ENCODE measurements around the gene NEO1. TPM values are rescaled to one million over a fixed set of nuclear protein-coding genes. Genes with fewer than 3 reads are reported as not detected.

NEO1 gene
- total and polyA plus RNA-seq, 4 donors: 1.6 to 9.9 (median 5.8) TPM

DNA sequence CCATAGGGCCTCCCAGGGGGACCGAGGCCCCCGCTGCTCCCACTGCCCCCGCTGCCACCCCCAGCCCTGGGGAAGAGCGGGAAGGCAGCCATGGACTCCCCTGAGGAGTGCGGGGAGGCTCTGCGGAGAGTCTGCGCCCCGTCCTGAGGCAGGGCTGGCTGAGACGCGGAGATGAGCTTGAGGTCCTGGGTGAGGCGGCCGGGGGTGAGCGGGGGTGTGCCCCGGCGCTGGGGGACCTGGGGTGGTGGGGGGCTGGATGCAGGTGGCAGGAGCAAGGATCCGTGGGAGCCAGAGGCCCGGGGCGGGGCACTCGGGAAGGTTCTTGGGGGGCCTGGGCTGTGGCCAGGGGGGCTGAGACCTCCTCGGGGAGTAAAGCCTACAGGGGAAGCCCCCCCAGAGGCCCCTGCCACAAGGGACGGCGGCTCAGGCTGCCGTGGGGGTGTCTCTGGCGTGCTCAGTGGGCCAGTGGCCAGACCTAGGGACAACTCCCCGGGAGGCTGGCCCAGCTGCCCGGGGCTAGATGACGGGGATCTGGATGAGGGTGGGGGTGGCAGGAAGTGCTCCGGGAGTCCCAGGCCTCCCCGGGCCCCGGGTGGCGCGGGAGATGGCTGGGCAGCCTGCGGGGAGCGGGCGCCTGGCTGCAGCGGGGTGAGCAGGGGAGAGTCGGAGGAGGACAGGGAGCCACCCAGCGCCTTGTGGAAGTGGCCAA, 270.6 kb downstream of the NEO1 start:
- no peaks in the 10 kb centered on the region for H3K4me1 ChIP-seq (ENCODE audit: control insufficient read depth in 4 of 4, insufficient read depth in 4 of 4, low read length in 3 of 4)
- 87% methylated on average over 38 of the region's 38 CpGs for WGBS
- H3K9me3 ChIP-seq (ENCODE audit: control insufficient read depth in 4 of 4, low read length in 3 of 4): no peaks in the 10 kb centered on the region
- H3K9ac ChIP-seq (ENCODE audit: low read depth in 1 of 2, low read length in 2 of 2): no peak overlapping the region
- peaks cover 0 to 6% (median 0%) of the 10 kb centered on the region in 4 donors for H3K27me3 ChIP-seq (ENCODE audit: control insufficient read depth in 4 of 4, insufficient read depth in 4 of 4, low read length in 3 of 4)
- H3K4me3 ChIP-seq (ENCODE audit: low read depth in 1 of 3, low read length in 3 of 3): no peak overlapping the region
- no peak for DNase-seq (ENCODE audit: low spot score)
- H3K27ac ChIP-seq (ENCODE audit: low read depth in 1 of 2, low read length in 2 of 2): no peak overlapping the region
- no peaks in the 10 kb centered on the region for H3K36me3 ChIP-seq (ENCODE audit: control insufficient read depth in 4 of 4, insufficient read depth in 3 of 4, low read depth in 1 of 4, low read length in 3 of 4)
- TF ChIP-seq, protein P1, sequence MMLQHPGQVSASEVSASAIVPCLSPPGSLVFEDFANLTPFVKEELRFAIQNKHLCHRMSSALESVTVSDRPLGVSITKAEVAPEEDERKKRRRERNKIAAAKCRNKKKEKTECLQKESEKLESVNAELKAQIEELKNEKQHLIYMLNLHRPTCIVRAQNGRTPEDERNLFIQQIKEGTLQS (IDR thresholded peaks at IDR 0.05): no peak
- TF ChIP-seq HNF4G (IDR thresholded peaks at IDR 0.05) (no peak), JUND (IDR thresholded peaks at IDR 0.05) (no peak), SP1 (IDR thresholded peaks at IDR 0.05) (no peak), TAF1 (conservative IDR thresholded peaks at IDR 0.05) (no peak), RAD21 (IDR thresholded peaks at IDR 0.05) (no peak), NR2F2 (IDR thresholded peaks at IDR 0.05) (no peak), YY1 (IDR thresholded peaks at IDR 0.05) (no peak), EGR1 (IDR thresholded peaks at IDR 0.05; ENCODE audit: low read depth in 2 of 2) (no peak), FOXA2 (IDR thresholded peaks at IDR 0.05) (no peak), GABPA (IDR thresholded peaks at IDR 0.05 in 1 of 2, conservative IDR thresholded peaks at IDR 0.05 in 1 of 2) (no peak)
- TF ChIP-seq, protein P2, sequence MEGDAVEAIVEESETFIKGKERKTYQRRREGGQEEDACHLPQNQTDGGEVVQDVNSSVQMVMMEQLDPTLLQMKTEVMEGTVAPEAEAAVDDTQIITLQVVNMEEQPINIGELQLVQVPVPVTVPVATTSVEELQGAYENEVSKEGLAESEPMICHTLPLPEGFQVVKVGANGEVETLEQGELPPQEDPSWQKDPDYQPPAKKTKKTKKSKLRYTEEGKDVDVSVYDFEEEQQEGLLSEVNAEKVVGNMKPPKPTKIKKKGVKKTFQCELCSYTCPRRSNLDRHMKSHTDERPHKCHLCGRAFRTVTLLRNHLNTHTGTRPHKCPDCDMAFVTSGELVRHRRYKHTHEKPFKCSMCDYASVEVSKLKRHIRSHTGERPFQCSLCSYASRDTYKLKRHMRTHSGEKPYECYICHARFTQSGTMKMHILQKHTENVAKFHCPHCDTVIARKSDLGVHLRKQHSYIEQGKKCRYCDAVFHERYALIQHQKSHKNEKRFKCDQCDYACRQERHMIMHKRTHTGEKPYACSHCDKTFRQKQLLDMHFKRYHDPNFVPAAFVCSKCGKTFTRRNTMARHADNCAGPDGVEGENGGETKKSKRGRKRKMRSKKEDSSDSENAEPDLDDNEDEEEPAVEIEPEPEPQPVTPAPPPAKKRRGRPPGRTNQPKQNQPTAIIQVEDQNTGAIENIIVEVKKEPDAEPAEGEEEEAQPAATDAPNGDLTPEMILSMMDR (IDR thresholded peaks at IDR 0.05; ENCODE audit: low read depth, low read length, missing input control): no peak
- TF ChIP-seq, protein P3, sequence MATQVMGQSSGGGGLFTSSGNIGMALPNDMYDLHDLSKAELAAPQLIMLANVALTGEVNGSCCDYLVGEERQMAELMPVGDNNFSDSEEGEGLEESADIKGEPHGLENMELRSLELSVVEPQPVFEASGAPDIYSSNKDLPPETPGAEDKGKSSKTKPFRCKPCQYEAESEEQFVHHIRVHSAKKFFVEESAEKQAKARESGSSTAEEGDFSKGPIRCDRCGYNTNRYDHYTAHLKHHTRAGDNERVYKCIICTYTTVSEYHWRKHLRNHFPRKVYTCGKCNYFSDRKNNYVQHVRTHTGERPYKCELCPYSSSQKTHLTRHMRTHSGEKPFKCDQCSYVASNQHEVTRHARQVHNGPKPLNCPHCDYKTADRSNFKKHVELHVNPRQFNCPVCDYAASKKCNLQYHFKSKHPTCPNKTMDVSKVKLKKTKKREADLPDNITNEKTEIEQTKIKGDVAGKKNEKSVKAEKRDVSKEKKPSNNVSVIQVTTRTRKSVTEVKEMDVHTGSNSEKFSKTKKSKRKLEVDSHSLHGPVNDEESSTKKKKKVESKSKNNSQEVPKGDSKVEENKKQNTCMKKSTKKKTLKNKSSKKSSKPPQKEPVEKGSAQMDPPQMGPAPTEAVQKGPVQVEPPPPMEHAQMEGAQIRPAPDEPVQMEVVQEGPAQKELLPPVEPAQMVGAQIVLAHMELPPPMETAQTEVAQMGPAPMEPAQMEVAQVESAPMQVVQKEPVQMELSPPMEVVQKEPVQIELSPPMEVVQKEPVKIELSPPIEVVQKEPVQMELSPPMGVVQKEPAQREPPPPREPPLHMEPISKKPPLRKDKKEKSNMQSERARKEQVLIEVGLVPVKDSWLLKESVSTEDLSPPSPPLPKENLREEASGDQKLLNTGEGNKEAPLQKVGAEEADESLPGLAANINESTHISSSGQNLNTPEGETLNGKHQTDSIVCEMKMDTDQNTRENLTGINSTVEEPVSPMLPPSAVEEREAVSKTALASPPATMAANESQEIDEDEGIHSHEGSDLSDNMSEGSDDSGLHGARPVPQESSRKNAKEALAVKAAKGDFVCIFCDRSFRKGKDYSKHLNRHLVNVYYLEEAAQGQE (IDR thresholded peaks at IDR 0.05): no peak
- TF ChIP-seq, protein P4, sequence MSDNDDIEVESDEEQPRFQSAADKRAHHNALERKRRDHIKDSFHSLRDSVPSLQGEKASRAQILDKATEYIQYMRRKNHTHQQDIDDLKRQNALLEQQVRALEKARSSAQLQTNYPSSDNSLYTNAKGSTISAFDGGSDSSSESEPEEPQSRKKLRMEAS (IDR thresholded peaks at IDR 0.05): no peak
- TF ChIP-seq, protein P5, sequence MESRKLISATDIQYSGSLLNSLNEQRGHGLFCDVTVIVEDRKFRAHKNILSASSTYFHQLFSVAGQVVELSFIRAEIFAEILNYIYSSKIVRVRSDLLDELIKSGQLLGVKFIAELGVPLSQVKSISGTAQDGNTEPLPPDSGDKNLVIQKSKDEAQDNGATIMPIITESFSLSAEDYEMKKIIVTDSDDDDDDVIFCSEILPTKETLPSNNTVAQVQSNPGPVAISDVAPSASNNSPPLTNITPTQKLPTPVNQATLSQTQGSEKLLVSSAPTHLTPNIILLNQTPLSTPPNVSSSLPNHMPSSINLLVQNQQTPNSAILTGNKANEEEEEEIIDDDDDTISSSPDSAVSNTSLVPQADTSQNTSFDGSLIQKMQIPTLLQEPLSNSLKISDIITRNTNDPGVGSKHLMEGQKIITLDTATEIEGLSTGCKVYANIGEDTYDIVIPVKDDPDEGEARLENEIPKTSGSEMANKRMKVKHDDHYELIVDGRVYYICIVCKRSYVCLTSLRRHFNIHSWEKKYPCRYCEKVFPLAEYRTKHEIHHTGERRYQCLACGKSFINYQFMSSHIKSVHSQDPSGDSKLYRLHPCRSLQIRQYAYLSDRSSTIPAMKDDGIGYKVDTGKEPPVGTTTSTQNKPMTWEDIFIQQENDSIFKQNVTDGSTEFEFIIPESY (IDR thresholded peaks at IDR 0.05): no peak
